DOHH2 (cell line): ENCODE measurements around the gene AGAP3.

ENCODE experiments used
- H3F3A ChIP-seq: fragments of 200-600 bp; sonication (generic), shearing (Covaris generic); 2 replicates; pipeline ENCODE4 v1.6.0; 2016; ENCODE audit warnings: antibody characterized with exemption, mild to moderate bottlenecking; ENCODE audit not compliant: control insufficient read depth, insufficient read depth
- H3K27ac ChIP-seq: fragments of 200-600 bp; sonication (generic); 2 replicates; pipeline ENCODE4 v1.5.1; 2014; ENCODE audit warnings: low read depth, mild to moderate bottlenecking, low read length, moderate library complexity
- H3K27me3 ChIP-seq: fragments of 200-600 bp; sonication (generic); 2 replicates; pipeline ENCODE4 v1.6.1; 2014; ENCODE audit warnings: mild to moderate bottlenecking, low read length, mixed read lengths; ENCODE audit not compliant: control insufficient read depth
- H3K36me3 ChIP-seq: fragments of 200-600 bp; sonication (generic); 2 replicates; pipeline ENCODE4 v1.6.1; 2014; ENCODE audit warnings: mild to moderate bottlenecking, low read length, moderate library complexity, mixed read lengths; ENCODE audit not compliant: control insufficient read depth
- H3K4me1 ChIP-seq: fragments of 200-600 bp; sonication (generic); 2 replicates; pipeline ENCODE4 v1.6.1; 2014; ENCODE audit warnings: mild to moderate bottlenecking, low read length, mixed read lengths; ENCODE audit not compliant: control insufficient read depth
- H3K4me2 ChIP-seq: fragments of 200-600 bp; sonication (generic); 2 replicates; pipeline ENCODE4 v1.6.0; 2014; ENCODE audit warnings: mild to moderate bottlenecking, low read length, moderate library complexity
- H3K4me3 ChIP-seq: fragments of 200-600 bp; sonication (generic); 2 replicates; pipeline ENCODE4 v1.5.1; 2014; ENCODE audit warnings: mild to moderate bottlenecking, low read length, mixed read lengths
- H3K79me2 ChIP-seq: fragments of 200-600 bp; sonication (generic); 2 replicates; pipeline ENCODE4 v1.6.1; 2014; ENCODE audit warnings: mild to moderate bottlenecking, low read length, mixed read lengths; ENCODE audit not compliant: control insufficient read depth
- H3K9me2 ChIP-seq: fragments of 200-600 bp; sonication (generic); replicated peaks from 2 replicates; pipeline ENCODE4 v1.6.1; 2014; ENCODE audit warnings: mild to moderate bottlenecking, low read length, mixed read lengths; ENCODE audit not compliant: control insufficient read depth
- H3K9me3 ChIP-seq: fragments of 200-600 bp; sonication (generic); 2 replicates; pipeline ENCODE4 v1.6.1; 2014; ENCODE audit warnings: antibody characterized with exemption, low read length, mixed read lengths; ENCODE audit not compliant: control insufficient read depth, insufficient read depth
- H4K20me1 ChIP-seq: fragments of 200-600 bp; sonication (generic); 2 replicates; pipeline ENCODE4 v1.6.0; 2014; ENCODE audit warnings: low read depth, mild to moderate bottlenecking, antibody characterized with exemption, low read length, moderate library complexity; ENCODE audit not compliant: control insufficient read depth, insufficient read depth
- CTCF ChIP-seq: fragments of 200-600 bp; sonication (generic); IDR thresholded peaks from one replicate; pipeline ENCODE4 v1.5.1; 2014; ENCODE audit warnings: antibody characterized with exemption, mild to moderate bottlenecking, low read depth, low read length; ENCODE audit not compliant: poor library complexity, severe bottlenecking
- EZH2phosphoT487 ChIP-seq: fragments of 200-600 bp; sonication (generic); IDR thresholded peaks from 2 replicates; pipeline ENCODE4 v1.6.1; 2017; ENCODE audit warnings: borderline replicate concordance, mild to moderate bottlenecking, antibody characterized with exemption, low read length, moderate library complexity, mixed read lengths

The AGAP3 gene

DNA sequence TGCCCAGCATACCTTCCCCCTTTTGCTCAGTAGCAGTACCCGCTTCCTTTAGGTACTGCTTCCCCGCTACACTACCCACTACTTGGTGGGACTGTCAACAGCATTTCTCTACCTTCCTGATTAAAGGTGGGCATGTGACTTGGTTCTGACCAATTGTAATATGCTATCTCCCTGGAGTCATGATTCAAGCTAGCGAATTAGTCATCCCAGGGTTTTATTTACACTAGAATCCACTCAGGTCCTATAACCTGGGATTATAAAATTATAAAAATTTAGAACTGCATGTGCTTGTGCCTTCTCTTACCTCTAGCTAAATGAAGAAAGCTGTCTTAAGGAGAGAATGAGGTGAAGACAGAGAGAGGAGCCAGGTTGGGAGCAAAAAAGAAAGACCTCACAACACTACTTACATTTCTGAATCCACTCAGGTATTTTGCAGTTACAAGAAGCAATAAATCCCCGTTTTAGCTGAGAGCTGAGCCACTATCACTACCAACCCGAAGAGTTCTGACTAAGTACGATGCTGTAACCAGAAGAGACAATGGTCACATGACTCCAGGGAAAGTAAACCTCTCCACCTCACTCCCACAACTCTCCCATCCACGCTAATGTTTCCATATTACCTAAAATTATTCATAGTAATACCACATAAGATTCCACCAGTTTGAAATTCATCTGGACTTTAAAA is 71.5 kb downstream of the AGAP3 start:
- H3K4me2 ChIP-seq: no peak overlapping the region
- no peaks in the 10 kb centered on the region for H3K9me2 ChIP-seq
- H3K4me1 ChIP-seq: no peaks in the 10 kb centered on the region
- H3K36me3 ChIP-seq: no peaks in the 10 kb centered on the region
- H4K20me1 ChIP-seq: no peaks in the 10 kb centered on the region
- no peaks in the 10 kb centered on the region for H3K9me3 ChIP-seq
- H3K27me3 ChIP-seq: peaks cover 48% of the 10 kb centered on the region
- H3K4me3 ChIP-seq: no peak overlapping the region
- TF ChIP-seq CTCF (no peak), EZH2phosphoT487 (no peak)
- H3K27ac ChIP-seq: no peak overlapping the region
- H3F3A ChIP-seq: no peaks in the 10 kb centered on the region
- H3K79me2 ChIP-seq: no peaks in the 10 kb centered on the region

DNA sequence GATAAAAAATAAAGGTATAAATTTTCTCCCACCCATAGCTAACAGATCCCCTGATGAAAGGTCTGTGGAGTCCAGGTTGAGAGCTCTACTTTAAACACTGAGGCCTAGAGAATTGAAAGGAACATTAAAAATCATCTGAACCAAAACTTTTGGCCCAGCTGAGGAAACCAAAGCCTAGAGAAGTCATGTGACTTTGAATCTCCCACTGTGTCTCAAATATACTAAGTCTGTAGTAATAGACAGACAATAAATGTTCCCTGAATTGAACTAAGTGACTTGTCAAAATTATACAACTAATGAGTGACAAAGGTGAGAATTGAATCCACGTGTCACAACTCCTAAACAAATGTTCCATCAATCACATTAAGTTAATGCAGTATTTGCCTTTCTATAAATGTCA is 75.5 kb downstream of the AGAP3 start:
- Histone ChIP-seq H3K36me3 (no peaks in the 10 kb centered on the region), H3K4me1 (no peaks in the 10 kb centered on the region), H3F3A (no peaks in the 10 kb centered on the region), H4K20me1 (no peaks in the 10 kb centered on the region), H3K9me3 (no peaks in the 10 kb centered on the region), H3K27ac (no peak overlapping the region), H3K79me2 (no peaks in the 10 kb centered on the region), H3K9me2 (no peaks in the 10 kb centered on the region), H3K4me3 (no peak overlapping the region), H3K27me3 (peaks cover 62% of the 10 kb centered on the region), H3K4me2 (no peak overlapping the region)
- TF ChIP-seq CTCF: no peak
- no peak for TF ChIP-seq EZH2phosphoT487

DNA sequence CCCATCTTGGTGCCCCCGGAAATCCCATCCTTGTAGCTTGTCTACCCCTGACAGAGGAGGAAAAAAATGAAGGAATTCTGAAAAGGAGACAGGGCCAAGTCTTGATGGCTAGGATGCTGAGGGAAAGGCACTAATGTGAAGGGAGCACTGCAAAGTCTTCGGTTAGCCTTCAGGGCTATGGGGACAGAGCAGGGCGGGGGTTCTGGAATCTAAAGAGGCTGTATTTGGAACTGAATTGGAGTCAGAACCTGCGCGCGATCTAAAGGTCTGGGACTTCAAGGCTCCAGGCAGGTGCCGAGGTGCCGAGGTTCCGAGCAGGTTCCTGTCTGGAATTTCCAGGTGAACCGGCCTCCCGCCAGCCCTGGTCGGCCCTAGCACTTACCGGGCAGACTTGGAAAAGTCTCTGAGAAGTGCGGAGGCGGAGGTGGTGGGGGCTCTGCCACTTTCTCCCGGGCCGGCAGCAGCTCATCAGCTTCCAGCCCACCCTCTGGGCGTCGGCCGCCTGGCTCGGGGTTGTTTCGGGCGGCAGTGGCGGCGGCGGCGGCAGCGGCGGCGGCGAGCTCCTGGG is 80.4 kb downstream of the AGAP3 start:
- Histone ChIP-seq H3K27ac (no peak overlapping the region), H3K4me2 (no peak overlapping the region), H3K9me2 (no peaks in the 10 kb centered on the region), H3K4me3 (no peak overlapping the region), H3K36me3 (no peaks in the 10 kb centered on the region), H3K9me3 (no peaks in the 10 kb centered on the region), H4K20me1 (no peaks in the 10 kb centered on the region), H3K4me1 (no peaks in the 10 kb centered on the region), H3K79me2 (no peaks in the 10 kb centered on the region), H3F3A (no peaks in the 10 kb centered on the region), H3K27me3 (peaks cover 53% of the 10 kb centered on the region)
- TF ChIP-seq EZH2phosphoT487: no peak
- no peak for TF ChIP-seq CTCF
